GM12878 (cell line): ENCODE results near the gene NOL4L. TPM values are rescaled to one million over a fixed set of nuclear protein-coding genes. Genes with fewer than 3 reads are reported as not detected.

ENCODE experiments used
- ATAC-seq: fragments of 200-7000 bp; cut with Tn5 transposase; 3 replicates; pipeline ENCODE4 v1.9.1; 2020; ENCODE audit warnings: mild to moderate bottlenecking, moderate library complexity
- BruUV-seq: library from RNA; stranded (reverse); fragments of 400-500 nt; replicated peaks from 2 replicates; lab custom pipeline; 2021; lab: Mats Ljungman, UMichigan
- CTCF ChIA-PET: fragments of 300-600 bp; sonication (Branson Sonifier 250); formaldehyde crosslinking; extraction: SDS; loops from one replicate; lab custom pipeline; 2021; ENCODE audit warnings: inconsistent platforms; lab: Yijun Ruan, JAX
- POLR2A ChIA-PET: fragments of 350-600 bp; formaldehyde crosslinking; extraction: SDS; loops from one replicate; lab custom pipeline; 2021; ENCODE audit warnings: inconsistent platforms; lab: Charles Lee
- RAD21 ChIA-PET: fragments of 300-600 bp; sonication (Branson Sonifier 250); formaldehyde crosslinking; loops from one replicate; lab custom pipeline; 2023; ENCODE audit warnings: antibody characterized with exemption; ENCODE audit not compliant: unreplicated experiment; lab: Charles Lee
- SMC1A ChIA-PET: fragments of 300-600 bp; sonication (Branson Sonifier 250); formaldehyde crosslinking; loops from one replicate; lab custom pipeline; 2023; ENCODE audit not compliant: unreplicated experiment, uncharacterized antibody; lab: Charles Lee
- DNase-seq: peaks from one replicate; pipeline ENCODE4 v3.0.0-alpha.2; 2011; ENCODE audit warnings: low read depth, low spot score
- FAIRE-seq: peaks from 3 replicates; lab custom pipeline; 2011; peaks lifted over from hg19 to GRCh38; lab: Jason Lieb, UNC
- H2AFZ ChIP-seq: 2 replicates; pipeline ENCODE4 v1.6.0; 2011; ENCODE audit warnings: low read depth, low read length, control low read depth; ENCODE audit not compliant: control insufficient read depth
- H3K27ac ChIP-seq: 2 replicates; pipeline ENCODE4 v1.5.1; 2011; ENCODE audit warnings: control low read depth; ENCODE audit not compliant: control insufficient read depth, insufficient read depth
- H3K27me3 ChIP-seq, 2 experiments: replicated peaks in 1 of 2; 2 replicates each; pipeline versions ENCODE4 v1.6.0 to v1.6.1; 2011; ENCODE audit warnings: low read length in 1 of 2; ENCODE audit not compliant: control insufficient read depth in 2 of 2, insufficient read depth in 2 of 2
- H3K36me3 ChIP-seq, 2 experiments: 2 replicates each; pipeline ENCODE4 v1.5.1; 2011; ENCODE audit warnings: low read length in 1 of 2; ENCODE audit not compliant: control insufficient read depth in 2 of 2, insufficient read depth in 2 of 2
- H3K4me1 ChIP-seq: 2 replicates; pipeline ENCODE4 v1.6.1; 2011; ENCODE audit warnings: mild to moderate bottlenecking, low read length, moderate library complexity, mixed read lengths; ENCODE audit not compliant: control insufficient read depth, insufficient read depth
- H3K4me2 ChIP-seq: 2 replicates; pipeline ENCODE4 v1.6.0; 2011; ENCODE audit warnings: control low read depth; ENCODE audit not compliant: control insufficient read depth, insufficient read depth
- H3K4me3 ChIP-seq: fragments of 200-600 bp; sonication (generic); 2 replicates; pipeline ENCODE4 v1.5.1; 2016
- H3K79me2 ChIP-seq: 2 replicates; pipeline ENCODE4 v1.6.0; 2011; ENCODE audit warnings: low read length; ENCODE audit not compliant: control insufficient read depth, insufficient read depth
- H3K9ac ChIP-seq: 2 replicates; pipeline ENCODE4 v1.8.0; 2011; ENCODE audit warnings: low read length, control low read depth, mixed read lengths; ENCODE audit not compliant: control insufficient read depth, insufficient read depth
- H3K9me3 ChIP-seq: replicated peaks from 3 replicates; pipeline ENCODE4 v1.5.1; 2011; ENCODE audit warnings: mild to moderate bottlenecking, low read length; ENCODE audit not compliant: control insufficient read depth, insufficient read depth
- H4K20me1 ChIP-seq: 2 replicates; pipeline ENCODE4 v1.6.0; 2011; ENCODE audit not compliant: control insufficient read depth, insufficient read depth
- BMI1 ChIP-seq: fragments of 450-650 bp; IDR thresholded peaks from 2 replicates; pipeline ENCODE4 v1.6.1; 2016; ENCODE audit warnings: mild to moderate bottlenecking, moderate library complexity, borderline replicate concordance
- CHD1 ChIP-seq: IDR thresholded peaks from 2 replicates; pipeline ENCODE4 v1.6.1; 2012; ENCODE audit warnings: low read depth, low read length, improper control_type of control experiment
- CREB1 ChIP-seq: IDR thresholded peaks from 2 replicates; pipeline ENCODE4 v1.6.1; 2012; ENCODE audit warnings: low read depth, mild to moderate bottlenecking, inconsistent platforms
- FOS ChIP-seq: IDR thresholded peaks from 3 replicates; pipeline ENCODE4 v1.6.1; 2011; ENCODE audit warnings: borderline replicate concordance; ENCODE audit not compliant: insufficient read length; ENCODE audit errors: extremely low read depth
- HDAC6 ChIP-seq: fragments of 200-600 bp; sonication (generic); IDR thresholded peaks from one replicate; pipeline ENCODE4 v1.8.0; 2017; ENCODE audit warnings: antibody characterized with exemption; ENCODE audit not compliant: unreplicated experiment
- HSF1 ChIP-seq: fragments of 150-350 bp; IDR thresholded peaks from 2 replicates; pipeline ENCODE4 v1.6.1; 2014; ENCODE audit warnings: mild to moderate bottlenecking, low read depth, low read length
- IKZF1 ChIP-seq: fragments of 450-650 bp; conservative IDR thresholded peaks from 2 replicates; pipeline ENCODE4 v1.6.1; 2017; ENCODE audit warnings: antibody characterized with exemption, mild to moderate bottlenecking
- KDM1A ChIP-seq: fragments of 200-600 bp; sonication (generic); IDR thresholded peaks from 2 replicates; pipeline ENCODE4 v1.6.1; 2016; ENCODE audit warnings: borderline replicate concordance
- NFYA ChIP-seq: IDR thresholded peaks from 2 replicates; pipeline ENCODE4 v1.6.1; 2011; ENCODE audit warnings: low read depth, mild to moderate bottlenecking, low read length, improper control_type of control experiment, borderline replicate concordance
- NR2C1 ChIP-seq: fragments of 450-650 bp; IDR thresholded peaks from 2 replicates; pipeline ENCODE4 v1.6.1; 2017; ENCODE audit warnings: antibody characterized with exemption, mild to moderate bottlenecking, moderate library complexity
- NRF1 ChIP-seq: conservative IDR thresholded peaks from 2 replicates; pipeline ENCODE4 v1.6.1; 2011; ENCODE audit warnings: mild to moderate bottlenecking, low read depth, low read length, improper control_type of control experiment
- ZBTB11 ChIP-seq: fragments of 450-650 bp; formaldehyde crosslinking; IDR thresholded peaks from 2 replicates; pipeline ENCODE4 v1.5.0; 2022; ENCODE audit warnings: mild to moderate bottlenecking, missing genetic modification characterization
- WGBS: methylation state at CpG from one replicate; pipeline ENCODE4 v1.1.6; 2016; ENCODE audit warnings: low lambda C conversion rate; ENCODE audit not compliant: insufficient replicate concordance, insufficient coverage; ENCODE audit errors: missing lambda C conversion rate; 5-methylcytosine and 5-hydroxymethylcytosine counted together
- in situ Hi-C: fragments of 300-500 bp; cut with MboI; formaldehyde crosslinking; loops from 9 replicates; pipeline ENCODE4 v1.14.3; 2018; ENCODE audit warnings: mixed read lengths
- intact Hi-C: fragments of 100-400 bp; cut with micrococcal nuclease; formaldehyde crosslinking; loops from one replicate; pipeline ENCODE4 v1.14.2; 2022; ENCODE audit not compliant: unreplicated experiment
- polyA plus RNA-seq, 11 experiments: library from polyadenylated mRNA; depleted of rRNA in 4 of 11; unstranded in 6 of 11; stranded (reverse) in 5 of 11; fragments of >200 nt; fragmentation: Nextera tagmentation in 4 of 11; fragmentation: Illumina TruSeq in 1 of 11; extraction: Ambion mirVana in 4 of 11; extraction: Trizol in 1 of 11; gene quantifications; 1 replicate in 1 of 11; 2 replicates in 10 of 11; pipeline versions ENCODE4 v1.2.1 to v1.2.3, GENCODE V29; 2011 to 2016; ENCODE audit warnings: inconsistent platforms in 2 of 11, missing spikeins in 2 of 11, low read depth in 1 of 11
- total RNA-seq, 4 experiments: library from RNA; depleted of rRNA in 3 of 4; stranded (reverse); fragments of >200 nt in 3 of 4; fragmentation: Illumina TruSeq in 1 of 4; extraction: Trizol in 1 of 4; gene quantifications; 2 replicates each; pipeline versions ENCODE4 v1.2.1 to v1.2.3, GENCODE V29; 2013 to 2021
- TF ChIP-seq, protein P1 (sequence below): fragments of 450-650 bp; IDR thresholded peaks from 2 replicates; pipeline ENCODE4 v1.6.1; 2017; ENCODE audit warnings: mild to moderate bottlenecking, moderate library complexity
- TF ChIP-seq, protein P2 (sequence below): fragments of 450-650 bp; IDR thresholded peaks from 2 replicates; pipeline ENCODE4 v1.6.1; 2014; ENCODE audit warnings: mild to moderate bottlenecking

The NOL4L gene
- total and polyA plus RNA-seq, 10 of the 15 experiments (the other 5 are each of a cell fraction or from before 2014, with no cell fraction given), result 2.3 to 24.0 (median 8.0) TPM

DNA sequence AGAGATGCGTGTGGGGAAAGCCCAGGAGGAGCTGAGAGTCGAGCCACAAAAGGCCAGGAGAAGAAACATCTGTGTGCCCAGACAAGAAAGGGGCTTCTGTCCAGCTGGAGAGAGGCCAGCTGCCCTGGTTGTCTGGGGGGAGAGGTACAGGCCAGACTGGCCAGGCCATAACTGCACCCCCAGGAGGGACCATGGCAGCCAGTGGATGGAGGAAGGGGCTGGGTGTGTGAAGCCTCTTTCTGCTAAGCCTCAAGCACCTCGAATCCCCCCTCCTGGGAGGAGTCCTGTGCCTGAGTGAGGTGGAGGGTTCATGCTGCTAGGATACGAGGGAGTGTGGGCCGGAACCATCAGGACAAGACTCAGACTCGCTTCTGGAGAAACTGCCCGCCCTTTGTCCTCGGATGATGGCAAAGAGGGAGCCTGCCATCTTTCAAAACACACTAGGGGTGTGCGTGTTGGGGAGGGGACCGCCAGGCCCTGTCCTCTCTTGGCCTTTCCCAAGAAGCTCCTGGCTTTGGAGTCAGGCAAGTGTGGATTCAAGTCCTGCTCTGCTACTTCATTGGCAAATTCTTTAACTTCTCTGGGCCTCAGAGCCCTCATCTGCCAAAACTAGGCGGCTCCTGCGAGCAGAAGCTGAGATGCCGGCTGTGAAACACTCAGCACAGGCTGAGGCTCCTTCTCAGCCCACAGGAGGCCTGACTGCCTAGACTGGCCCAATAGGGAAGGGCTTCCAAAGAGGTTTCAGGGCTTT lies 136.7 kb downstream of the NOL4L start:
- intact Hi-C loops (no loop called here), in situ Hi-C loops (no loop called here)
- DNase-seq, result no peak
- FAIRE-seq, result no peak
- H3K27ac ChIP-seq, result no peak overlapping the region
- POLR2A ChIA-PET, result no interaction called here
- peaks cover 0 to 1% of the 10 kb centered on the region in 2 experiments; a peak in 2 of 4 replicates for H3K36me3 ChIP-seq
- no peak overlapping the region for H3K4me2 ChIP-seq
- H3K27me3 ChIP-seq, result no peaks in the 10 kb centered on the region
- H3K79me2 ChIP-seq, result no peaks in the 10 kb centered on the region
- no peaks in the 10 kb centered on the region for H3K9me3 ChIP-seq
- CTCF ChIA-PET, result interaction anchor here (0.6 kb wide), 1 partner anchor 33 kb away, joined by 3 read pairs; no protein-coding TSS in a partner anchor
- RAD21 ChIA-PET, result no interaction called here
- SMC1A ChIA-PET, result no interaction called here
- BruUV-seq, result no TSS peak
- WGBS, result 84% methylated on average over 11 of the region's 13 CpGs
- H2AFZ ChIP-seq, result no peak overlapping the region
- no peak overlapping the region for H3K9ac ChIP-seq
- H3K4me3 ChIP-seq, result no peak overlapping the region
- ATAC-seq, result no peak
- H3K4me1 ChIP-seq, result no peaks in the 10 kb centered on the region
- no peaks in the 10 kb centered on the region for H4K20me1 ChIP-seq
- TF ChIP-seq ZBTB11 (CRISPR knock-in tag), result no peak
- no peak for TF ChIP-seq IKZF1
- TF ChIP-seq NR2C1, result no peak
- TF ChIP-seq CHD1, result no peak
- no peak for TF ChIP-seq NFYA
- no peak for TF ChIP-seq FOS
- no peak for TF ChIP-seq HSF1
- TF ChIP-seq CREB1, result no peak
- no peak for TF ChIP-seq BMI1
- TF ChIP-seq, protein P1, sequence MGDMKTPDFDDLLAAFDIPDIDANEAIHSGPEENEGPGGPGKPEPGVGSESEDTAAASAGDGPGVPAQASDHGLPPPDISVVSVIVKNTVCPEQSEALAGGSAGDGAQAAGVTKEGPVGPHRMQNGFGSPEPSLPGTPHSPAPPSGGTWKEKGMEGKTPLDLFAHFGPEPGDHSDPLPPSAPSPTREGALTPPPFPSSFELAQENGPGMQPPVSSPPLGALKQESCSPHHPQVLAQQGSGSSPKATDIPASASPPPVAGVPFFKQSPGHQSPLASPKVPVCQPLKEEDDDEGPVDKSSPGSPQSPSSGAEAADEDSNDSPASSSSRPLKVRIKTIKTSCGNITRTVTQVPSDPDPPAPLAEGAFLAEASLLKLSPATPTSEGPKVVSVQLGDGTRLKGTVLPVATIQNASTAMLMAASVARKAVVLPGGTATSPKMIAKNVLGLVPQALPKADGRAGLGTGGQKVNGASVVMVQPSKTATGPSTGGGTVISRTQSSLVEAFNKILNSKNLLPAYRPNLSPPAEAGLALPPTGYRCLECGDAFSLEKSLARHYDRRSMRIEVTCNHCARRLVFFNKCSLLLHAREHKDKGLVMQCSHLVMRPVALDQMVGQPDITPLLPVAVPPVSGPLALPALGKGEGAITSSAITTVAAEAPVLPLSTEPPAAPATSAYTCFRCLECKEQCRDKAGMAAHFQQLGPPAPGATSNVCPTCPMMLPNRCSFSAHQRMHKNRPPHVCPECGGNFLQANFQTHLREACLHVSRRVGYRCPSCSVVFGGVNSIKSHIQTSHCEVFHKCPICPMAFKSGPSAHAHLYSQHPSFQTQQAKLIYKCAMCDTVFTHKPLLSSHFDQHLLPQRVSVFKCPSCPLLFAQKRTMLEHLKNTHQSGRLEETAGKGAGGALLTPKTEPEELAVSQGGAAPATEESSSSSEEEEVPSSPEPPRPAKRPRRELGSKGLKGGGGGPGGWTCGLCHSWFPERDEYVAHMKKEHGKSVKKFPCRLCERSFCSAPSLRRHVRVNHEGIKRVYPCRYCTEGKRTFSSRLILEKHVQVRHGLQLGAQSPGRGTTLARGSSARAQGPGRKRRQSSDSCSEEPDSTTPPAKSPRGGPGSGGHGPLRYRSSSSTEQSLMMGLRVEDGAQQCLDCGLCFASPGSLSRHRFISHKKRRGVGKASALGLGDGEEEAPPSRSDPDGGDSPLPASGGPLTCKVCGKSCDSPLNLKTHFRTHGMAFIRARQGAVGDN, result no peak
- TF ChIP-seq HDAC6, result no peak
- TF ChIP-seq, protein P2, sequence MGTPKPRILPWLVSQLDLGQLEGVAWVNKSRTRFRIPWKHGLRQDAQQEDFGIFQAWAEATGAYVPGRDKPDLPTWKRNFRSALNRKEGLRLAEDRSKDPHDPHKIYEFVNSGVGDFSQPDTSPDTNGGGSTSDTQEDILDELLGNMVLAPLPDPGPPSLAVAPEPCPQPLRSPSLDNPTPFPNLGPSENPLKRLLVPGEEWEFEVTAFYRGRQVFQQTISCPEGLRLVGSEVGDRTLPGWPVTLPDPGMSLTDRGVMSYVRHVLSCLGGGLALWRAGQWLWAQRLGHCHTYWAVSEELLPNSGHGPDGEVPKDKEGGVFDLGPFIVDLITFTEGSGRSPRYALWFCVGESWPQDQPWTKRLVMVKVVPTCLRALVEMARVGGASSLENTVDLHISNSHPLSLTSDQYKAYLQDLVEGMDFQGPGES, result no peak
- no peak for TF ChIP-seq KDM1A
- TF ChIP-seq NRF1, result no peak
